ENCODE measurements around the gene DYNC1I1. TPM values are rescaled to one million over a fixed set of nuclear protein-coding genes. Genes with fewer than 3 reads are reported as not detected.

Gene DYNC1I1
- total RNA-seq, 1 experiment from 2014 or later, result 3.6 TPM

DNA sequence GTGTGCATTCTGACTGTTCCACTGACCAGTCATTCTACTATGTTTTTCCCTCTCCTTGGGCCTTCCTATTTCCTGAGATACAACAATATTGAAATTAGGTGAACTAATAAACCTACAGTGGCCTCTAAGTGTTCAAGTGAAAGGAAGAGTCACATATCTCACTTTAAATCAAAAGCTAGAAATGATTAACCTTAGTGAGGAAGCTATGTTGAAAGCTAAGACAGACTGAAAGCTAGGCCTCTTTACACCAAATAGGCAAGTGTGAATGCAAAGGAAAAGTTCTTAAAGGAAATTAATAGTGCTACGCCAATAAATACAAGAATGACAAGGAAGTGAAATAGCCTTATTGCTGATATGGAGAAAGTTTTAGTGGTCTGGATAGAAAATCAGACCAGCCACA is 5.7 kb upstream of the DYNC1I1 start:
- no peak overlapping the region for H3K4me3 ChIP-seq (ENCODE audit: low read depth, low read length, poor library complexity, severe bottlenecking)
- no TSS peak for BruUV-seq (replicated peaks)
- TF ChIP-seq, protein P1, sequence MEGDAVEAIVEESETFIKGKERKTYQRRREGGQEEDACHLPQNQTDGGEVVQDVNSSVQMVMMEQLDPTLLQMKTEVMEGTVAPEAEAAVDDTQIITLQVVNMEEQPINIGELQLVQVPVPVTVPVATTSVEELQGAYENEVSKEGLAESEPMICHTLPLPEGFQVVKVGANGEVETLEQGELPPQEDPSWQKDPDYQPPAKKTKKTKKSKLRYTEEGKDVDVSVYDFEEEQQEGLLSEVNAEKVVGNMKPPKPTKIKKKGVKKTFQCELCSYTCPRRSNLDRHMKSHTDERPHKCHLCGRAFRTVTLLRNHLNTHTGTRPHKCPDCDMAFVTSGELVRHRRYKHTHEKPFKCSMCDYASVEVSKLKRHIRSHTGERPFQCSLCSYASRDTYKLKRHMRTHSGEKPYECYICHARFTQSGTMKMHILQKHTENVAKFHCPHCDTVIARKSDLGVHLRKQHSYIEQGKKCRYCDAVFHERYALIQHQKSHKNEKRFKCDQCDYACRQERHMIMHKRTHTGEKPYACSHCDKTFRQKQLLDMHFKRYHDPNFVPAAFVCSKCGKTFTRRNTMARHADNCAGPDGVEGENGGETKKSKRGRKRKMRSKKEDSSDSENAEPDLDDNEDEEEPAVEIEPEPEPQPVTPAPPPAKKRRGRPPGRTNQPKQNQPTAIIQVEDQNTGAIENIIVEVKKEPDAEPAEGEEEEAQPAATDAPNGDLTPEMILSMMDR (conservative IDR thresholded peaks at IDR 0.05; ENCODE audit: low read depth, low read length), result no peak
- TF ChIP-seq EZH2 (IDR thresholded peaks at IDR 0.05; ENCODE audit: borderline replicate concordance, low read depth, low read length, poor library complexity, severe bottlenecking), result no peak
- intact Hi-C loops (cut with micrococcal nuclease; ENCODE audit: unreplicated experiment), result no loop called here
- no peak overlapping the region for H3K27ac ChIP-seq (ENCODE audit: low read depth, low read length, poor library complexity, severe bottlenecking)
- no peaks in the 10 kb centered on the region for H3K9me3 ChIP-seq (ENCODE audit: low read depth, low read length, poor library complexity, severe bottlenecking)
- ChIA-PET CTCF (no interaction called here), POLR2A (ENCODE audit: low non-redundant PET) (no interaction called here)
- H3K36me3 ChIP-seq (ENCODE audit: insufficient read depth, low read length, poor library complexity, severe bottlenecking), result no peaks in the 10 kb centered on the region
- no peak for DNase-seq (ENCODE audit: low spot score)
- H3K27me3 ChIP-seq (replicated peaks; ENCODE audit: insufficient read depth, low read depth, low read length, poor library complexity), result no peaks in the 10 kb centered on the region
- H3K4me1 ChIP-seq (ENCODE audit: insufficient read depth, low read length, poor library complexity, severe bottlenecking), result no peaks in the 10 kb centered on the region

DNA sequence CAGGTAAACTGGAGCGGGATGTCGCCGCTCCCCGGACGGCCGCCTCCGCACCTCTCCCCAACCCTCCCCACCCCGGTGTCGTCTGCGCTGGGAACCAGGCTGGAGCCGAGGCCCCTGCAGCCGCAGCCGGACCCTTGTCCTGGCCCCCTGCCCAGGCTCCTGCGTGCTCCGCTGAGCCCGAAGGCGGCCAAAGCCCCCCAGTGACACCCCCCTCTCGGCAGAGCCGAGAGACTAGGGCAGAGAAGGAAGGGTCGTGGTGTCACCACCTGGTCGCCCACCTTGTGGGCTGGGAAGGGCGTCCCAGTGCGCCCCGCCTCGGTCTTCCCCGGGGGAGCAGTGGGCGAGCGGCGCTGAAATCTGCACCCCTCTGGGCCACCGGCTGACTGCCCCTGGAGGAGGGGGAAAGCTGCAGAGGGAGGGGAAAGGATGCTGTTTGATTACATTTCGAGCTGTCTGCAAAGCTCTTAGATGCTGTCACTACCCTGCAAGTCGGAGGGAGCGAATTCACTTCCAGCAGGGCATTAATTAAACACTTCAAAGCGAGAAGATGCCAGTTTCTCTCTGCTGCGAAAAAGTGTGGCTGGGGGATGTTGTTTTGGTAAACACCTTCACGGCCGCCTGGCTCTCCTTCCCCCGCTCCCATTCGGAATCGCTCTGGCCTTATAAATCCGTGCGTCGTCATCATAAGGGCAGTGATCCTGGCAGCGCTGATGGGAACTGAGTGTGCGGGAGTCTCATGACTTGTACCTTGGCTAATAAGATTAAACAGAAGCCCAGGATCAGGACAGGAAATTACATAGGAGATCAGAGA is 622 bp downstream of the DYNC1I1 start:
- Histone ChIP-seq H3K27me3 (replicated peaks; ENCODE audit: insufficient read depth, low read depth, low read length, poor library complexity) (no peaks in the 10 kb centered on the region), H3K4me3 (ENCODE audit: low read depth, low read length, poor library complexity, severe bottlenecking) (peak overlapping the region; percentile 53), H3K27ac (ENCODE audit: low read depth, low read length, poor library complexity, severe bottlenecking) (no peak overlapping the region), H3K9me3 (ENCODE audit: low read depth, low read length, poor library complexity, severe bottlenecking) (no peaks in the 10 kb centered on the region), H3K36me3 (ENCODE audit: insufficient read depth, low read length, poor library complexity, severe bottlenecking) (no peaks in the 10 kb centered on the region), H3K4me1 (ENCODE audit: insufficient read depth, low read length, poor library complexity, severe bottlenecking) (no peaks in the 10 kb centered on the region)
- no peak for TF ChIP-seq EZH2 (IDR thresholded peaks at IDR 0.05; ENCODE audit: borderline replicate concordance, low read depth, low read length, poor library complexity, severe bottlenecking)
- TF ChIP-seq, protein P1 (conservative IDR thresholded peaks at IDR 0.05; ENCODE audit: low read depth, low read length), result no peak
- peak; percentile 24 for DNase-seq (ENCODE audit: low spot score)
- BruUV-seq (replicated peaks), result no TSS peak
- intact Hi-C loops (cut with micrococcal nuclease; ENCODE audit: unreplicated experiment), result no loop called here
- ChIA-PET CTCF (interaction anchor here (0.6 kb wide), 2 partner anchors 48 to 228 kb away, joined by 3 to 6 read pairs; no protein-coding TSS in a partner anchor), POLR2A (ENCODE audit: low non-redundant PET) (no interaction called here)

DNA sequence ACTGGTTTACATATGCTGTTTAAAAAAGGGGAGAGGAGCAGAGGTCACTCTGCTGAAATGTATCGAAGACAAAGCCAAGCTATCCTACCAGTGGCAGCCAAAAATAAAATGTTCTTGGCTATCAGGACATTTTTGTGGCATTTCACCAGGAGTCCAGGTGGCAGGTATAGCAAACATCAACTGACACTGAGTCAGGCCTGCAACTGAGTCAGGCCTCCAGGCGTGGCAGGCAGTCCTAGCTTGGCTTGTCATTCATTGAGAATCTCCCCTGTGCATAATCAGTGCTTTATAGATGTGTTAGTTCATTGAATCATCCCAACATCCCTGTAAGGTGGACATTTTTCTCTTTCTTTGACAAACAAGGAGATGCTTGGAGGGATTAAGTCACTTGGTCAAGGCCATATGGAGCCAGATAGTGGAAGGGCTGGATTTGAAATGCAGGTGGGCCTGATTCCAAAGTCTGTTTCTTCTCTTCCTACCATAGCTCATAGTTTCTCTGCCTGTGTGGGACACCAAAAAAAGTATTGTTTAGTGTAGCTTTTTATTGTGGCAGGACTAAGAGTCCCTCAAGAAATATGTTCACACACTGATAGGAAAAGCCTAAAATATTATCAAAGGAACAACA is 4.3 kb downstream of the DYNC1I1 start:
- no TSS peak for BruUV-seq (replicated peaks)
- no peak for DNase-seq (ENCODE audit: low spot score)
- POLR2A ChIA-PET (ENCODE audit: low non-redundant PET), result no interaction called here
- Histone ChIP-seq H3K4me3 (ENCODE audit: low read depth, low read length, poor library complexity, severe bottlenecking) (no peak overlapping the region), H3K36me3 (ENCODE audit: insufficient read depth, low read length, poor library complexity, severe bottlenecking) (no peaks in the 10 kb centered on the region), H3K4me1 (ENCODE audit: insufficient read depth, low read length, poor library complexity, severe bottlenecking) (no peaks in the 10 kb centered on the region), H3K27ac (ENCODE audit: low read depth, low read length, poor library complexity, severe bottlenecking) (no peak overlapping the region), H3K27me3 (replicated peaks; ENCODE audit: insufficient read depth, low read depth, low read length, poor library complexity) (no peaks in the 10 kb centered on the region), H3K9me3 (ENCODE audit: low read depth, low read length, poor library complexity, severe bottlenecking) (no peaks in the 10 kb centered on the region)
- intact Hi-C loops (cut with micrococcal nuclease; ENCODE audit: unreplicated experiment), result no loop called here
- CTCF ChIA-PET, result no interaction called here
- no peak for TF ChIP-seq EZH2 (IDR thresholded peaks at IDR 0.05; ENCODE audit: borderline replicate concordance, low read depth, low read length, poor library complexity, severe bottlenecking)
- TF ChIP-seq, protein P1 (conservative IDR thresholded peaks at IDR 0.05; ENCODE audit: low read depth, low read length), result no peak

Data from A673 (cell line).